ENCODE results near the gene SLC1A7.

Gene SLC1A7

DNA sequence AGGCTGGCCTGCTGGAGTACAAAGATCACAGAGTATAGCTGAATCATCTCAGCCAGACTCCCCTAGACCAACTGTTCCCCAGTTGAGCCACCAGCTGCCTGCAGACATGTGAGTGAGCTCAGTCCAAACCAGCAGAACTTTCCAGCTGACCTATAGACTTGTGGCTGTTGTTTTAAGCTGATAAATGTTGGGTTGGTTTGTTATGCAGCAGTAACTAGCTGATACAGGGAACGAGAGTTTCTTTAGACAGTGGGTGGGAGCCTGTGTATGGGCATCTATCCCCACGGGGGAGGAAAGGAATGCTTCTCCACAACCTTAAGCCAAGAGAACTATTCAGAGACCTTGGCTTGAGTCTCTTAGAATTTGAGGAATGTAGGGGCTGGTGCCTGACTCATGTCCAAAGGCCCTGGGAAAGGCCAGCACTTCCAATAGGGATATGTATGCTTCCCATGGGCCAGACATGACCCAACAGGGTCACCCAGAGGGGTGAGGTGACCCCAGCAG is 30.1 kb downstream of the SLC1A7 start:
- peak; percentile 98 for DNase-seq (ENCODE audit: low read depth)
- TF ChIP-seq, protein P1, sequence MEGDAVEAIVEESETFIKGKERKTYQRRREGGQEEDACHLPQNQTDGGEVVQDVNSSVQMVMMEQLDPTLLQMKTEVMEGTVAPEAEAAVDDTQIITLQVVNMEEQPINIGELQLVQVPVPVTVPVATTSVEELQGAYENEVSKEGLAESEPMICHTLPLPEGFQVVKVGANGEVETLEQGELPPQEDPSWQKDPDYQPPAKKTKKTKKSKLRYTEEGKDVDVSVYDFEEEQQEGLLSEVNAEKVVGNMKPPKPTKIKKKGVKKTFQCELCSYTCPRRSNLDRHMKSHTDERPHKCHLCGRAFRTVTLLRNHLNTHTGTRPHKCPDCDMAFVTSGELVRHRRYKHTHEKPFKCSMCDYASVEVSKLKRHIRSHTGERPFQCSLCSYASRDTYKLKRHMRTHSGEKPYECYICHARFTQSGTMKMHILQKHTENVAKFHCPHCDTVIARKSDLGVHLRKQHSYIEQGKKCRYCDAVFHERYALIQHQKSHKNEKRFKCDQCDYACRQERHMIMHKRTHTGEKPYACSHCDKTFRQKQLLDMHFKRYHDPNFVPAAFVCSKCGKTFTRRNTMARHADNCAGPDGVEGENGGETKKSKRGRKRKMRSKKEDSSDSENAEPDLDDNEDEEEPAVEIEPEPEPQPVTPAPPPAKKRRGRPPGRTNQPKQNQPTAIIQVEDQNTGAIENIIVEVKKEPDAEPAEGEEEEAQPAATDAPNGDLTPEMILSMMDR (conservative IDR thresholded peaks at IDR 0.05; ENCODE audit: low read length) = no peak
- no peak overlapping the region for H3K4me3 ChIP-seq (ENCODE audit: low read length)

DNA sequence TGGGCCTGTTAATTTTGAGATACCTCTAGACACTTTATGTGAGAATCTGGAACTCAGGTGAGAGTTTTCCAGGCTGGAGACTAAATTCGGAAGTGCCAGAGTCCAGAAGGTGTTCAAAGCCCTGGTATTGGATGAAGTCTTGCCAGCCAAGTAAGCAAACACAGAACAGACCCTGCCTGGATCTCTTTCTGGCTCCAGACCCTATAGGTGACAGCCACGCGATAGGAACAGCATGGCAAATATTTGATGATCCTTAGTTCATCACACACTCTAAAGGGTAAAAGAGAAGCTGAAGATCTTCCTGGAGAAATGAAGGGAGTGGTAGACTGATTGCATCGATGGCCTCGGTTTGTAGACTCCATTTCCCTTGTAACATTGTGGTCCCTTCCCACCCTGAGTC is 30.7 kb downstream of the SLC1A7 start:
- TF ChIP-seq, protein P1 (conservative IDR thresholded peaks at IDR 0.05; ENCODE audit: low read length) = no peak
- DNase-seq (ENCODE audit: low read depth) = no peak
- no peak overlapping the region for H3K4me3 ChIP-seq (ENCODE audit: low read length)

DNA sequence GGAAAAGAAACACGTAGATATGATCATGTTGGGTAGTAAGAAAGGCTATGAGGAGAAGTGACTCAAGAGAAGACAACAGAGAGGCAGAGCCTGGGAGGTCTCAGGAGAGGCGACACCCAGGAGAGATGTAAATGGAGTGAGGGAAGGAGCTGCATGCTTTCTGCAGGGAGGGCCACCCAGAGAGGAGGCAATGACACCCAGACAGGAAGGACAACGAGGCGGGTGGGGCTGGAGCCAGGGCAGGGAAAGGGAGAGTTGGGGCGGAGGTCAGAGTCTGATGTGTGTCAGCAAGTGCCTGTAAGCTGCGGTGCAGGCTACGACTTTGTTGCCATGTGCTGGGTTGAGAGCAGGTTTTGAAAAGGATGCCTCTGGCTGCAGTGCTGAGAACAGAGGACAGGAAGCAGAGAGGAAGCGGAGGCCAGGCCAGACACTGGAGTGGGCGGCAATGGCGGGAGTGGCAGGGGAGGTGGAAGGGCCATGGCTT is 31.3 kb downstream of the SLC1A7 start:
- TF ChIP-seq, protein P1 (conservative IDR thresholded peaks at IDR 0.05; ENCODE audit: low read length) = no peak
- no peak for DNase-seq (ENCODE audit: low read depth)
- H3K4me3 ChIP-seq (ENCODE audit: low read length) = no peak overlapping the region

DNA sequence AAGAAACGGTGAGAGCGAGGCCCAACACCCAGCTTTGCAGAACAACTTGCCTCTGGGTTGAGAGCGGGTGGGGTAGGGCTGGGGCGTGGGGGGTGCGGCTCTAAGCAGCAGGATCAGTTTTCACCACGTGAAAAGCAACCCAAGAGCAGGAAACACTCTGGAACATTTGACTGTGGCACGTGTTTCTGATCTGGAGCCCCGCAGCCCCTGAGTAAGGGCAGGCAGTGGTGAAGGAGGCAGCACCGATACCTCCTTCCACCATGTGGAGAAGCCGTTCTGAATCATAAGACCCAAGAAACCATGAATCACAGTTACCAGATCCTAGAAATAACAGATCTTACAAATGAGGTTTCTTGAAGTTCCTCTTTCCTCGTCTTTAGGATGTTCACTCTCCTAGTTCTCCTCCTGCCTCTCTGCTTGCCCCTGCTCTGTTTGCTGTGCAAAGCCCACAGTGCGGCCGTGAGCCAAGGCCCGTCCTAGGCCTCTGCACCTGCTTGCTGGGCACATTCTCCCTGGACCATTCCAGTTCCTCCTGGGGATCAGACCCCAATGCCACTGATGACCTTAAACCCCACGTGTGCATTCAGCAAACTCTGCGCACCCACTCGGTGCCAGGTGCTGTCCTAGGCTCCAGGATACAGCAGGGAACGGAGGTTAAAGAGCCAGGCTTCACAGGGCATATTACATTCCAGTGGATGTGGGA is 31.9 kb downstream of the SLC1A7 start:
- peak; percentile 74 for DNase-seq (ENCODE audit: low read depth)
- no peak overlapping the region for H3K4me3 ChIP-seq (ENCODE audit: low read length)
- TF ChIP-seq, protein P1 (conservative IDR thresholded peaks at IDR 0.05; ENCODE audit: low read length) = 0 out of 2 replicates have a peak, but pooled peaks have one; percentile 5

DNA sequence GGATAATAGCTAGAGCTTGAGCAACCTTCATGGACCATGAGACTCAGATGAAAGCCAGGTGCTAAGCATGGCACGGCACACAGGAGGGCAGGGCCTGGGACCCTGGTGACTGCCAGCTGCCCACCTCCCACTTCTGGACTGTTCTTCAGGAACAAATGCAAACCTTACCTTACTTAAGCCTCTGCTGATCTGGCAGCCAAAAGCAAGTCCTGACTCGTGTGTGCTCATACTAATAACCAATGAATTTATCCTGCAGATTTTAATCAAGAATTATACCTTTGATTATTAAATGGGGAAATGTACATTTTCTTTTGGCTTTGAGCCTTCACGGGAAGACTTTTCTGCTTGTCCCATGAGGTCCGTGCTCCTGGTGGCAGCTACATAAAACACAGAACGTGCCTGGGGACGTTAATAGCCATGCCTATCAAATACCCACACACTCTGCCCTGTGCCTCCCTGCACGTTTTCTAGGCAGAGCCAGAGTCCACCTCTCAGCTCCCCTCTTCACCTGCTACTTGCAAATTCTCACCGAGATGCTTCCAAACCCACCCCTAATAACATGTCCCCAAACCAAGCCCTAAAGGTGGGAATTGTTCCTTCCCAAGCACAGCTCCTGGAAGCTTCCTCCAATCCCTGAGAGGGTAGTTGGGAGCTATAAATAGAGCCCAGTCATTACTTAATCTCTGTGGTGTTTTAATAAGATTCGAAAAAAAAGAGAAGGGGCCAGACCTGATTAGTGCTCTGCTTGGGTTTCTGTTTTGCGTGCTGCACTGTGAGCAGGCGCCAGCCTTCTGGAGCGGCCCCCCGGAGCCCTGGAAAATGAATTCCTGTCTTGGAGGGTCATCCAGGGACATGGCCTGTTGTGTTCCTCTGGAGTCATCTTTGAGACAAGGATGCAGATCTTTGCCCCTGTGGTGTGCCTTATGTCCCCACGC is 33.5 kb downstream of the SLC1A7 start:
- peak; percentile 65 for DNase-seq (ENCODE audit: low read depth)
- TF ChIP-seq, protein P1 (conservative IDR thresholded peaks at IDR 0.05; ENCODE audit: low read length) = no peak
- H3K4me3 ChIP-seq (ENCODE audit: low read length) = no peak overlapping the region

DNA sequence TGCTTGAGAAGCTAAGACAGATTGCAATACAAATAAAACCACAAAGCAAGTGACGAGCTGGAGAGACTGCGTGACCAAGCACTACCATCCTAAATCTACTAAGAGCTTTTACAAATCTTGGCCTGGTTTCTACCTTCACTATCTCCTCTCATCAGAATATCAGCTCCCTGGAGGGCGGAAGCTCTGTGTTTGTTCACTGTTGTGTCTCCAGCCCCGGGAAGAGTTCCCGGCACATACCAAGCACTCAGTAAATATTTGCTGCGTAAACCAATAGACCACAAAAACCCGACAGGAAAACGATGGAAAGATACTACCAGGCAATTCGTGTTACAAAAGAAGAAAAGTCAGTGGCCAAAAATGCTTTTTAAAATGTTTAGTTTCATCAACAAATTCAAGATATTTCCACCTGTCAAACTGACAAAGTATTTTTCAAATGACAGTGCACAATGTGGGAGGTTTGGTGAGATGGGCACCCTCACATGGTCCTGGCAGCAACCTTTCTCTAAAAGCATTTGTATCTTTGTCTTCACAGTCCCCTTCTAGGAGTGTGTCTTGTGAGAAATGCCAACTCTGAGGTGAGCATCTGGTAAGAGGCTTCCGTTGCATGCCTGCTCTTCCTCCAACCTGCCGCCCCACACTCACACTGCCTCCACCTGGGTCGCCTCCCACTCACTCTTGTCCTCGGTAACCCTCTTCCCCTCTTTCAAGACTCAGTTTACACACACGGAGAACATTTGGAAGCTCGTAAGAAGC is 34.7 kb downstream of the SLC1A7 start:
- TF ChIP-seq, protein P1 (conservative IDR thresholded peaks at IDR 0.05; ENCODE audit: low read length) = no peak

More for the DNA sequence above, 34.7 kb downstream of the SLC1A7 start:
- H3K4me3 ChIP-seq (ENCODE audit: low read length) = no peak overlapping the region
- peak; percentile 96 for DNase-seq (ENCODE audit: low read depth)
